Neuronal stem cell (in vitro differentiated cells): ENCODE data around the gene MRTFB.

ENCODE experiments used
- DNase-seq: peaks from one replicate; pipeline ENCODE4 v3.0.0-alpha.2; 2013; ENCODE audit warnings: low spot score
- H2AFZ ChIP-seq: one replicate; pipeline ENCODE4 v1.6.1; 2013; ENCODE audit warnings: mild to moderate bottlenecking, low read length, inconsistent platforms
- H2AK5ac ChIP-seq: 2 replicates; pipeline ENCODE4 v1.6.1; 2013; ENCODE audit warnings: low read depth, mild to moderate bottlenecking, inconsistent platforms, low read length, moderate library complexity, mixed read lengths
- H2BK120ac ChIP-seq: 2 replicates; pipeline ENCODE4 v1.6.1; 2013; ENCODE audit warnings: low read depth, mild to moderate bottlenecking, inconsistent platforms, low read length, moderate library complexity, mixed read lengths
- H2BK12ac ChIP-seq: one replicate; pipeline ENCODE4 v1.6.1; 2013; ENCODE audit warnings: low read length, inconsistent platforms
- H2BK15ac ChIP-seq: 2 replicates; pipeline ENCODE4 v1.6.1; 2013; ENCODE audit warnings: mild to moderate bottlenecking, low read length, inconsistent platforms, mixed read lengths
- H2BK5ac ChIP-seq: one replicate; pipeline ENCODE4 v1.6.1; 2013; ENCODE audit warnings: inconsistent platforms, mild to moderate bottlenecking, low read length, moderate library complexity
- H3K14ac ChIP-seq: one replicate; pipeline ENCODE4 v1.6.1; 2013; ENCODE audit warnings: low read length, inconsistent platforms
- H3K18ac ChIP-seq: 2 replicates; pipeline ENCODE4 v1.6.1; 2013; ENCODE audit warnings: low read length, inconsistent platforms
- H3K23ac ChIP-seq: 2 replicates; pipeline ENCODE4 v1.6.1; 2013; ENCODE audit warnings: low read depth, mild to moderate bottlenecking, mixed read lengths, low read length, inconsistent platforms; ENCODE audit not compliant: poor library complexity
- H3K27ac ChIP-seq: replicated peaks from 3 replicates; pipeline ENCODE4 v1.5.1; 2013; ENCODE audit warnings: low read length, inconsistent platforms
- H3K27me3 ChIP-seq, 3 experiments: 2 replicates each; pipeline ENCODE4 v1.6.1; 2013; ENCODE audit warnings: low read length in 3 of 3, mild to moderate bottlenecking in 2 of 3, inconsistent platforms in 1 of 3, low read depth in 1 of 3, mixed read lengths in 1 of 3, moderate library complexity in 1 of 3; ENCODE audit not compliant: control insufficient read depth in 3 of 3, insufficient read depth in 3 of 3
- H3K36me3 ChIP-seq, 2 donors: replicated peaks in 1 of 2; 2 replicates each; pipeline ENCODE4 v1.6.1; 2013; ENCODE audit warnings: low read length in 2 of 2; ENCODE audit not compliant: control insufficient read depth in 2 of 2, insufficient read depth in 2 of 2
- H3K4ac ChIP-seq: 2 replicates; pipeline ENCODE4 v1.6.1; 2013; ENCODE audit warnings: inconsistent platforms, mild to moderate bottlenecking, low read length, moderate library complexity
- H3K4me1 ChIP-seq, 2 donors: 1 replicate in 1 of 2; 2 replicates in 1 of 2; pipeline ENCODE4 v1.6.1; 2013; ENCODE audit warnings: low read length in 2 of 2, low read depth in 1 of 2; ENCODE audit not compliant: control insufficient read depth in 2 of 2, insufficient read depth in 1 of 2
- H3K4me2 ChIP-seq: one replicate; pipeline ENCODE4 v1.6.1; 2013; ENCODE audit warnings: mild to moderate bottlenecking, low read length, inconsistent platforms; ENCODE audit not compliant: insufficient read depth, poor library complexity, severe bottlenecking
- H3K4me3 ChIP-seq, 2 donors: 2 replicates each; pipeline ENCODE4 v1.5.1; 2013; ENCODE audit warnings: low read length in 2 of 2, mild to moderate bottlenecking in 2 of 2, inconsistent platforms in 1 of 2, moderate library complexity in 1 of 2
- H3K79me1 ChIP-seq: one replicate; pipeline ENCODE4 v1.6.1; 2013; ENCODE audit warnings: low read depth, mild to moderate bottlenecking, inconsistent platforms, low read length, moderate library complexity
- H3K9ac ChIP-seq: one replicate; pipeline ENCODE4 v1.6.1; 2013; ENCODE audit warnings: mild to moderate bottlenecking, low read depth, low read length, inconsistent platforms; ENCODE audit not compliant: poor library complexity
- H3K9me3 ChIP-seq, 2 donors: replicated peaks in 1 of 2; 2 replicates each; pipeline versions ENCODE3 to v1.6.1; 2013; ENCODE audit warnings: low read length in 2 of 2, mild to moderate bottlenecking in 2 of 2, inconsistent platforms in 1 of 2, low read depth in 1 of 2, mixed read lengths in 1 of 2, moderate library complexity in 1 of 2; ENCODE audit not compliant: control insufficient read depth in 2 of 2, insufficient read depth in 1 of 2
- H4K8ac ChIP-seq: one replicate; pipeline ENCODE4 v1.6.1; 2013; ENCODE audit warnings: low read depth, mild to moderate bottlenecking, inconsistent platforms, low read length, moderate library complexity
- H4K91ac ChIP-seq: one replicate; pipeline ENCODE4 v1.6.1; 2013; ENCODE audit warnings: low read length, low read depth, mild to moderate bottlenecking, inconsistent platforms; ENCODE audit not compliant: poor library complexity
- WGBS, 2 donors: extraction: QIAGEN DNeasy Blood & Tissue Kit; methylation state at CpG; one replicate each; pipeline ENCODE4 v1.1.7; 2013; ENCODE audit warnings: missing lambda C conversion rate in 2 of 2, mixed read lengths in 1 of 2; ENCODE audit not compliant: insufficient read length in 2 of 2, insufficient replicate concordance in 1 of 2; ENCODE audit errors: extremely low coverage in 2 of 2; 5-methylcytosine and 5-hydroxymethylcytosine counted together

Gene MRTFB

DNA sequence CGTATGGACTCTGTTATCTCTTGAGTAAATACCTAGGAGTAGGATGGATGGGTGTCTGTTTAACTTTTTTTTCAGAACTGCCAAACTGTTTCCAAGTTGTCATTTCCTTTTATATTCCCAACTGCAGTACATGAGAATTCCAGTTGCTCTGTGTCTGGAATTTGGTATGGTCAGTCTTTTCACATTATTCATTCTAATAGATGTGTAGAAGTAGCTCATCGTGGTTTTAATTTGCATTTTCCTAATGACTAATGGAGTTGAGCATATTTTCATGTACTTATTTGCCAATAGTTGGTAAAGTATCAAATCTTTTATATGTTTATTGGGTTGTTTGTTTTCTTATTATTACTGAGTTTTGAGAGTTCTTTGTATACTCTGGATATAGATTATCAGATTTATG, 27.0 kb downstream of the MRTFB start:
- WGBS, 2 donors: no CpG with 5 or more reads among the region's 2 CpGs
- H3K4me3 ChIP-seq: no peak overlapping the region

DNA sequence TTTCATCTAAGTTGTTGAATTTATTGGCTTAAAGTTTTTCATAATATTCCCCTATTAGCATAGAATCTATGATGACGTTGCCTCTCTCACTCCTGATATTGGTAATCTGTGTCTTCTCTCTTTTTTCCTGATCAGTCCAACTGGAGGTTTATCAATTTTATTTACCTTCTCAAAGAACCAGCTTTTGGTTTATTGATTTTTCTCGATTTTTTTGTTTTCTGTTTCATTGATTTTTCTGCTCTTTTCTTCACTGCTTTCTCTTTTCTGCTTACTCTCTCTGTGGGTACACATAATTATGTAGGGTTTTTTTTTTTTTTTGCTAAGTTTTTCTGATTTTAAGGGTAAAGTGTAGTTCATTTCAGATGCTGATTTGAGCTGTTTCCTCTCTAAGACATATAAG, 29.7 kb downstream of the MRTFB start:
- Histone ChIP-seq H3K27me3 (no peaks in the 10 kb centered on the region), H2BK15ac (no peak overlapping the region), H2AFZ (no peak overlapping the region), H2BK120ac (no peak overlapping the region), H3K14ac (no peak overlapping the region), H2BK5ac (no peak overlapping the region), H4K8ac (no peak overlapping the region), H3K27ac (no peak overlapping the region), H4K91ac (no peak overlapping the region), H3K36me3 (no peaks in the 10 kb centered on the region), H3K79me1 (no peaks in the 10 kb centered on the region), H3K18ac (no peak overlapping the region), H3K9ac (no peak overlapping the region), H2AK5ac (no peak overlapping the region), H3K9me3 (peaks cover 0 to 13% of the 10 kb centered on the region in 2 donors), H3K4me3 (no peak overlapping the region), H3K23ac (no peak overlapping the region), H3K4me1 (peaks cover 5 to 8% of the 10 kb centered on the region in 2 donors), H3K4me2 (no peak overlapping the region), H2BK12ac (no peak overlapping the region), H3K4ac (no peak overlapping the region)
- WGBS, 2 donors: no CpG with 5 or more reads among the region's 2 CpGs
- DNase-seq: no peak

More for the DNA sequence above, 27.0 kb downstream of the MRTFB start:
- Histone ChIP-seq H3K4me1 (peaks cover 3 to 8% of the 10 kb centered on the region in 2 donors), H2BK12ac (no peak overlapping the region), H4K91ac (no peak overlapping the region), H3K9me3 (peaks cover 0 to 13% of the 10 kb centered on the region in 2 donors), H3K18ac (no peak overlapping the region), H3K23ac (no peak overlapping the region), H3K27ac (no peak overlapping the region), H2AFZ (no peak overlapping the region), H3K36me3 (no peaks in the 10 kb centered on the region), H3K4ac (no peak overlapping the region), H2BK15ac (no peak overlapping the region), H2BK120ac (no peak overlapping the region), H3K14ac (no peak overlapping the region), H4K8ac (no peak overlapping the region), H3K27me3 (no peaks in the 10 kb centered on the region), H2AK5ac (no peak overlapping the region), H2BK5ac (no peak overlapping the region), H3K9ac (no peak overlapping the region), H3K4me2 (no peak overlapping the region), H3K79me1 (no peaks in the 10 kb centered on the region)
- no peak for DNase-seq

DNA sequence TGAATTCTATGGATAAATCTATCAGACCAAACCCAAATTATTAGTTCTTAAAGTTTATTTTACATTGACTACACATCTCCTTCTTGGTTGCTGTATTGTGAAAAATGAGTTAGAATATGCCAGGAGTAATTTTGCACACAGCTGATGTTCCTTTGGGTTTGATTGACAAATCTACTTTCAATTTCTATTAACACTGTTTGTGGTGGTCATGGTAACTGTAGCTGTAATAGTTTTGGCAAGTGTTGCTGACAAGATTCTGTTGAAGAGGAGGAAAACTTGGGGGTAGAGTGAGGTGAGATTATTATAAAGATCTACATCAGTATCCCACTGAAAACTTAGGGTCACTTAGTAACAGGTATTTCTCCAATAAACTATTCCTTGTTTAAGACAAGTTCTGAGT, 30.3 kb downstream of the MRTFB start:
- no peak overlapping the region for H4K8ac ChIP-seq
- H3K4me3 ChIP-seq: no peak overlapping the region
- no peak overlapping the region for H2AFZ ChIP-seq

DNA sequence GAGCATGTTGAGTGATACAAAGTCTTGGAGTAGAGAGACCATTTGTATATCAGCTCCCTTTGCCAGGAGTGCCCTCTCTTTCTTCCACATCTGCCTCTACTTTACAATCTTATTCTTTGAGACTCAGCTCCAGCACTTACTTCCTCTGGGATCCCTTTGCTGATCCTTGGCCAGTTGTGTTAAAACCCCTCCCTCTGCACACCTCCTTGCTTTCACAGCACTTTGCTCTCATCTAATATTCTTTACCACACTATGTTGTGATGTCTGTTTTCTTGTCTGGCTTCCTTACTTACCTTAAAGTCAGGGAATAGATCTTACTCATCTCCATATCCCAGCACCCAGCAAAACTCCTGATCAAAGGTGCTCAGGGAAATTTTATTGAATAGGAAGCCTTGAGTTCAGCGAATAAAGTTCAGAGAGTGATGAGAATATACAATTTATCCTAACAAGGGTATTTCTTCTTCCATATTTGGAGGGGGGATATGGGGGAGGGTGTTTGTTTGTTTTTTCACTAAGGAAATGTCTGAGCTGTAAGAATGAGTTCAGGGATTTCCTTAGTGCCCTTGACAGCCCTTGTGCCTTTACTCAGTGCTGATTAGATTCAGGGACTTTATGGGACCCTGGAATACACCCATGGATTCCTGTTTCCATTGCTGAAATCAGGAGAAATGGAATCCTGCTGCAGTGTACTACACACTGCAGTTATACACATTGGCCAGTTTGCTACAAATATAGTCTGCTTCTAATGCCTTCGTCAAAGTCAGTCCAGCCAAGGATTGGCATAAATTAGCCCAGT, 32.0 kb downstream of the MRTFB start:
- Histone ChIP-seq H4K8ac (no peak overlapping the region), H3K14ac (no peak overlapping the region), H3K79me1 (peaks cover 3% of the 10 kb centered on the region), H2BK120ac (no peak overlapping the region), H2AFZ (no peak overlapping the region), H3K4me1 (peaks cover 0 to 5% of the 10 kb centered on the region in 2 donors), H3K4ac (no peak overlapping the region), H4K91ac (no peak overlapping the region), H3K4me3 (no peak overlapping the region), H2AK5ac (no peak overlapping the region), H3K9me3 (peaks cover 0 to 13% of the 10 kb centered on the region in 2 donors), H2BK15ac (no peak overlapping the region), H3K9ac (no peak overlapping the region), H2BK12ac (no peak overlapping the region), H3K27me3 (no peaks in the 10 kb centered on the region), H3K4me2 (no peak overlapping the region), H2BK5ac (no peak overlapping the region), H3K27ac (no peak overlapping the region), H3K18ac (no peak overlapping the region), H3K36me3 (no peaks in the 10 kb centered on the region), H3K23ac (no peak overlapping the region)
- no CpG with 5 or more reads among the region's 2 CpGs for WGBS, 2 donors
- DNase-seq: no peak

More for the DNA sequence above, 30.3 kb downstream of the MRTFB start:
- no peak overlapping the region for H2BK15ac ChIP-seq
- H3K23ac ChIP-seq: no peak overlapping the region
- H3K4me1 ChIP-seq: peaks cover 5 to 8% of the 10 kb centered on the region in 2 donors
- peaks cover 0 to 13% of the 10 kb centered on the region in 2 donors for H3K9me3 ChIP-seq
- no peak for DNase-seq
- no peak overlapping the region for H3K4me2 ChIP-seq
- H3K79me1 ChIP-seq: peaks cover 2% of the 10 kb centered on the region
- H3K27me3 ChIP-seq: no peaks in the 10 kb centered on the region
- H3K36me3 ChIP-seq: no peaks in the 10 kb centered on the region
- no peak overlapping the region for H3K9ac ChIP-seq
- H3K4ac ChIP-seq: no peak overlapping the region
- no peak overlapping the region for H4K91ac ChIP-seq
- H2AK5ac ChIP-seq: no peak overlapping the region
- no peak overlapping the region for H2BK120ac ChIP-seq
- no peak overlapping the region for H2BK12ac ChIP-seq
- H3K27ac ChIP-seq: no peak overlapping the region
- no peak overlapping the region for H2BK5ac ChIP-seq
- no peak overlapping the region for H3K14ac ChIP-seq
- H3K18ac ChIP-seq: no peak overlapping the region
